Posterior cingulate gyrus (tissue), 11 donors: ENCODE measurements around the gene MYCBP.

Experiments used
- DNase-seq, 10 donors: peaks; one replicate each; pipeline versions ENCODE4 v3.0.0 to v3.0.0-alpha.2; 2020 to 2021; ENCODE audit warnings: mixed read lengths in 3 of 10
- intact Hi-C: fragments of 100-400 bp; cut with DNase I; formaldehyde crosslinking; loops from one replicate; pipeline ENCODE4 v1.15.1; 2023

Gene MYCBP

GRCh38 chr1:38831731-38832369, 41.3 kb downstream of the MYCBP start:
- DNase-seq, result no peak
- intact Hi-C loops, result no loop called here

- no peak for DNase-seq
- intact Hi-C loops, result no loop called here
These were observed 43.8 kb downstream of the MYCBP start for GRCh38 chr1:38829368-38829767.

DNA sequence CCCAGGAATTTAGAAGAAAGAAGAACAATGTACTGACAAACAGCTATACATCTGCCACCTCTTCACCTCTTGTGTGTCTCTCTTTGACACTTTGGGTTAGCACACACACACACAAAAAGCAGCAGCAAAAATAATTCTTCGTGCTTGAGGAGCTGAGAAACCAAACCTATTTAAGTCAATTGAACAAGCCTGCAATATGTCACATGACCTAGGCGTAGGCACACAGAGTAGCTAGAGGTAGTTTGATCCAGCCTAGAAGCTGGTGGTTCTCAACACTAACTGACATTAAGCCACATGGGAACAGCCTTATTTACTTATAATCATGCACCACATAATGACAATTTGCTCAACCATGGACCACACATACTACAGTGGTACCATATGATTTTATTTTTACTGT, 45.8 kb downstream of the MYCBP start:
- DNase-seq, result no peak
- intact Hi-C loops, result no loop called here

GRCh38 chr1:38826886-38827285, 46.3 kb downstream of the MYCBP start:
- DNase-seq, result no peak
- intact Hi-C loops, result no loop called here

GRCh38 chr1:38826262-38826661, 46.9 kb downstream of the MYCBP start:
- intact Hi-C loops, result no loop called here
- DNase-seq, result no peak

GRCh38 chr1:38820860-38821259, 52.3 kb downstream of the MYCBP start:
- DNase-seq, result no peak
- intact Hi-C loops, result no loop called here

DNA sequence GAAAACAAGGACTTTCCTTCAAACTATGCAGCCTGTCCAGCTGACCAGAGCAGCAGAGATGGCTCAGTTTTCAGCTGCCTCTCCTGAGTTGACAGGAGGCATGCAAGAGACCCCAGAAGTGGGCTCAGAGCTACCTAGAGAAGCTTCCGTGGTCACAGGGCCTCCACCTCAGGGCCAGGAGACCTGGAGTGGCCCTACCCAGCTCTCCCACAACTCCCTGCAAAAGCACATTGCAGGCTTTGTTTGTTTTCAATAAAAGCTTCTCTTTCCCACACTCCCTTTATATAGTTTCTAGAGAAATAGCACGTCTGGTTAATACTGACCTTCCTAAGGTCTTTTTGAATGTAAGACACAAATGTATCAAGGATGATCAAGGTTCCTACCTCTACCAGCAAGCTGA, 53.6 kb downstream of the MYCBP start:
- intact Hi-C loops, result loop anchor here (5.0 kb wide), 1 partner anchor 212 kb away; no protein-coding TSS in a partner anchor
- no peak for DNase-seq

- no peak for DNase-seq
- intact Hi-C loops, result loop anchor here (5.0 kb wide), 1 partner anchor 212 kb away; no protein-coding TSS in a partner anchor
These were observed 54.1 kb downstream of the MYCBP start for GRCh38 chr1:38819040-38819439.

DNA sequence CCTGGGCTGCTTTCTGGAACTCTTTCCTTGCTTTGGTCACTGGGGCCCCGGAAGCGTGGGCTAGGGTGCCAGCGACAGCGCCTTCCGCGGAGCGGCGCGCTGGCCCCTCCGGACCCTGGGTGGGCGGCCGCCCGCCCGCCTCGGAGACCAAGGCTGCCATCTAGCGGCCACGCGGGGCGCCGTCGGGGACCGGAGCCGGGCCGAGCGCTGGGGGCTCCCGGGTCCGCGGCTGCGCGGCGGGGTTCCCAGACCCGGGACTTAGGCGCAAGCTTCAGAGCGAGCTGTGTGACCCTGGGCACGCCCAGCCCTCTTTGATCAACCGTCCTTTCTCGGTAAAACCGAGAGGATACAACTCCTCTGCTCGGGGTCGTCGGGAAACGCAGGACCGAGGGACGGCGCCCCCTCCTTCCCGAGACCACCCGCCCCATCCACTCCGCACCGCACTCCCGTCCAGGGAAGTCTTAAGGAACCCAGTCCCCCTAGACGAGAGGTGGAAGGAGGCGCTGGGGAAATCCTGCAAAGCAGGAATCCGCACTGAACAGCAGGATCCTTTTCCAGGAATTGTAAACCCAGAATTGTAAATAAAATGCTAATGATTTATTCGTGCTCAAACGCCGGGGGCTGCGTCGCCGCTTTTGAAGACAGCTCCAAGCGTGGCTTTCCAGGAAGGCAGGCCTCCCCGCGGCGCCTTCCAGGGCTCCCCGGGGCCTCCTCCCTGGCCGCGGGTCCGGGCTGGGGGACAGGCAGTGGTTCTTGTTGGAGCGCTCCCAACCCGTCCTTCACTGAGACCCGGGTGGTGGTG, 54.8 kb downstream of the MYCBP start:
- peak in 5 of 10 donors; percentile 21 to 86 (median 52) for DNase-seq
- intact Hi-C loops, result loop anchor here (5.0 kb wide), 1 partner anchor 211 kb away; no protein-coding TSS in a partner anchor

DNA sequence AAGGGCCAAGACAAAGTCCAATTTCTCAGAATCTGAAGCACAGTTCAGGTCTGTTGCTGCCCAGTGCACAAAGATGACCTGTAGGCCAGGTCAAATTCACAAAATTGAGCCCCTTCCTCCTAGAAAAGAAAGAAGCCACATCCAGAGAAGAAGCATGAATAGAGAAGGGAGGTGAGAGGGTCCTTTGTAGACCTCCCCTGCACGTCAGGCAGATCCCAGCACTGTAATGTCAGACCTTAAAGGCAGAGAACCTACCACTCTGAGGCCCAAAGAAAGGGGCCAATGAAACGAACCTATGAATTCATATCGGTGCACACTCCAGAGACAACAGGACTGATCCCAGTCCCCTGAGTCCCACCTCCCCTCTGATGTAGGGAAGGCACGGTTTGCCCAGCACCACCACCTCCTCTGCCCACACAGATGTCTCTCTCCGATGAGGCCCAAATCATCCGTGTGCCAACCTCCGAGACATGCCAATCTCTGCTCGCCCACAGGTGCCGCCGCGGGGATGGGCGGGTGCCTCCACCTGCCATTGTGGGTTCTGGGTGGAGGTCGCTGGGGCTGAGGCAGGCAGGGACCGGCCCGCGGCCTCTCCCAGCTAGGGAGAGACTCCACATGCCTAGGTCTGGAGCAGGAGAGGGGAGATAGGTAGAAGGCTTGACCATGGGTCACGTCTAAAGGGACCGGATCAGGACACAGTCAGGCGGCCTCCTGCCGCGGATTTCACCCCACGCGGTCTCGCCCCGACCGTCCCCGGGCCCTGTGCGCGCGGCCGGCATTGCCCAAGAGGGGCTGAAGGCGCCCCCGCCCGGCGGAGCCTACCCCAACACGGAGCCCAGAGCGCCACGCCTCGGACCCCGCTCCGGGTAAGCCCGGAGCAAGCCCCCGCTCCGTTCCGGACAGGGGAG, 55.6 kb downstream of the MYCBP start:
- DNase-seq, result peak in 1 of 10 donors; percentile 61
- intact Hi-C loops, result loop anchor here (5.0 kb wide), 1 partner anchor 210 kb away; no protein-coding TSS in a partner anchor

- DNase-seq, result peak in 1 of 10 donors; percentile 64
- intact Hi-C loops, result loop anchor here (5.0 kb wide), 1 partner anchor 209 kb away; no protein-coding TSS in a partner anchor
These were observed 57.1 kb downstream of the MYCBP start for GRCh38 chr1:38815903-38816627.

DNA sequence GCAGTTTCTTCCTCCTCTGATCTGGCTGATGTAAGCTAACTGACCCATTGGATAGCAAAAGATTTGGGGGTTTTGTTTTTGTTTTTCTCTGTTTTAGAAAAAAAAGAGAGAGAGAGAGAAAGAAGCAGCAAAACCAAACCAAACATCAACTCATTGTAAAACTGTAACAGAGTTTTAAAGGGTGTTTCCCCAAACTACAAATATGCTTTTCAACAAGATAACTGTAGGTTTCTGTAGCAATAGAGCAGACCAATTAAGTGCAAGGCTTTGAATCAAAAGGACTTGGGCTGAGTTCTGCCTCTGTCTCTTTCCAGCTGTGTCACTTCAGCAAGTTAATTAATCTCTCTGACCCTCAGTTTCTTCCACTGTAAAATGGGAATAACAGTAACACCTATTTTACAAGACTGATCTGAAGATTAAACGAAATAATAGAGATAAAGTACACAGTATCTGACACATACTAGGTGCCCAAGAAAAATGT, 58.1 kb downstream of the MYCBP start:
- intact Hi-C loops, result loop anchor here (5.0 kb wide), 1 partner anchor 208 kb away; no protein-coding TSS in a partner anchor
- no peak for DNase-seq

- DNase-seq, result no peak
- intact Hi-C loops, result no loop called here
These were observed 58.6 kb downstream of the MYCBP start for GRCh38 chr1:38814444-38814983.

GRCh38 chr1:38812981-38813380, 60.2 kb downstream of the MYCBP start:
- DNase-seq, result no peak
- intact Hi-C loops, result no loop called here
